Measurements from ENCODE around the gene BAG3.

GRCh38 chr10:119671381-119671780 is 20.2 kb downstream of the BAG3 start:
- TF ChIP-seq CTCF (IDR thresholded peaks at IDR 0.05), result no peak
- TF ChIP-seq POLR2AphosphoS5 (IDR thresholded peaks at IDR 0.05), result no peak

Data from transverse colon (tissue), 4 donors.